WTC11 (cell line): Measurements from ENCODE around the gene SSBP2. TPM values are rescaled to one million over a fixed set of nuclear protein-coding genes. Genes with fewer than 3 reads are reported as not detected.

Experiments
- ATAC-seq: fragments of 200-7000 bp; cut with Tn5 transposase; 2 replicates; pipeline ENCODE4 v1.10.0; 2021; ENCODE audit warnings: mild to moderate bottlenecking, moderate library complexity
- CTCF ChIA-PET: fragments of 300-600 bp; sonication (Branson Sonifier 250); formaldehyde crosslinking; loops from one replicate; lab custom pipeline; 2021; ENCODE audit warnings: antibody characterized with exemption; lab: Charles Lee
- POLR2A ChIA-PET: fragments of 350-600 bp; sonication (Branson Sonifier 250); formaldehyde crosslinking; loops from one replicate; lab custom pipeline; 2021; ENCODE audit warnings: antibody characterized with exemption; lab: Charles Lee
- DNase-seq: peaks from one replicate; pipeline ENCODE4 v3.0.0; 2021; ENCODE audit warnings: low spot score
- H3K27ac Mint-ChIP-seq: 2 replicates; pipeline ENCODE4 v1.8.0; 2021; ENCODE audit warnings: mixed read lengths
- H3K27me3 Mint-ChIP-seq: 2 replicates; pipeline ENCODE4 v1.8.0; 2021; ENCODE audit warnings: low read depth, mild to moderate bottlenecking, moderate library complexity, mixed read lengths
- H3K36me3 Mint-ChIP-seq: 2 replicates; pipeline ENCODE4 v1.8.0; 2021; ENCODE audit warnings: mixed read lengths
- H3K4me1 Mint-ChIP-seq: 2 replicates; pipeline ENCODE4 v1.8.0; 2022; ENCODE audit warnings: mixed read lengths
- H3K4me3 Mint-ChIP-seq: 2 replicates; pipeline ENCODE4 v1.8.0; 2021; ENCODE audit warnings: mild to moderate bottlenecking, moderate library complexity, mixed read lengths
- H3K9me3 Mint-ChIP-seq: 2 replicates; pipeline ENCODE4 v1.8.0; 2021; ENCODE audit warnings: mixed read lengths
- AR ChIP-seq: fragments of 250-450 bp; sonication (Bioruptor Pico); IDR thresholded peaks from 2 replicates; pipeline ENCODE4 v1.9.0; 2021; ENCODE audit warnings: mild to moderate bottlenecking
- ARID4B ChIP-seq: sonication (generic); formaldehyde crosslinking; IDR thresholded peaks from 2 replicates; pipeline ENCODE4 v1.8.0; 2023; ENCODE audit warnings: missing genetic modification reagents, mild to moderate bottlenecking, borderline replicate concordance
- CREB1 ChIP-seq: sonication (generic); formaldehyde crosslinking; IDR thresholded peaks from 2 replicates; pipeline ENCODE4 v1.8.0; 2023; ENCODE audit warnings: mild to moderate bottlenecking, missing genetic modification reagents
- ETV6 ChIP-seq: sonication (generic); formaldehyde crosslinking; IDR thresholded peaks from 2 replicates; pipeline ENCODE4 v1.8.1; 2022; ENCODE audit warnings: mild to moderate bottlenecking, missing genetic modification reagents
- FOXP1 ChIP-seq: sonication (generic); formaldehyde crosslinking; IDR thresholded peaks from 2 replicates; pipeline ENCODE4 v1.8.0; 2022; ENCODE audit warnings: missing genetic modification reagents, mild to moderate bottlenecking, moderate library complexity, borderline replicate concordance
- GABPB1 ChIP-seq: sonication (generic); formaldehyde crosslinking; IDR thresholded peaks from 2 replicates; pipeline ENCODE4 v1.8.1; 2023; ENCODE audit warnings: mild to moderate bottlenecking, missing genetic modification reagents
- GTF2I ChIP-seq: fragments of 250-450 bp; sonication (Bioruptor Pico); conservative IDR thresholded peaks from 2 replicates; pipeline ENCODE4 v1.4.0; 2021; ENCODE audit warnings: mild to moderate bottlenecking
- IRF1 ChIP-seq: sonication (generic); formaldehyde crosslinking; IDR thresholded peaks from 2 replicates; pipeline ENCODE4 v1.8.0; 2023; ENCODE audit warnings: missing genetic modification reagents
- JUN ChIP-seq: sonication (generic); formaldehyde crosslinking; IDR thresholded peaks from 2 replicates; pipeline ENCODE4 v1.8.0; 2023; ENCODE audit warnings: mild to moderate bottlenecking, missing genetic modification reagents
- MXD4 ChIP-seq: fragments of 250-450 bp; sonication (Bioruptor Pico); IDR thresholded peaks from 2 replicates; pipeline ENCODE4 v1.8.0; 2021; ENCODE audit warnings: mild to moderate bottlenecking, moderate library complexity, borderline replicate concordance
- NFATC4 ChIP-seq: fragments of 250-450 bp; sonication (Bioruptor Pico); IDR thresholded peaks from 2 replicates; pipeline ENCODE4 v1.9.0; 2021; ENCODE audit warnings: mild to moderate bottlenecking
- NFYB ChIP-seq: sonication (generic); formaldehyde crosslinking; conservative IDR thresholded peaks from 2 replicates; pipeline ENCODE4 v1.8.0; 2022; ENCODE audit warnings: low read depth, missing genetic modification reagents
- TEAD1 ChIP-seq: sonication (generic); formaldehyde crosslinking; IDR thresholded peaks from 2 replicates; pipeline ENCODE4 v1.8.0; 2022; ENCODE audit warnings: mild to moderate bottlenecking, missing genetic modification reagents
- ZNF219 ChIP-seq: sonication (generic); formaldehyde crosslinking; IDR thresholded peaks from 2 replicates; pipeline ENCODE4 v1.8.0; 2023; ENCODE audit warnings: missing genetic modification reagents, mild to moderate bottlenecking, borderline replicate concordance
- ZNF671 ChIP-seq: fragments of 250-450 bp; sonication (Bioruptor Pico); IDR thresholded peaks from 2 replicates; pipeline ENCODE4 v1.8.0; 2021; ENCODE audit warnings: mild to moderate bottlenecking
- total RNA-seq: library from RNA; stranded (reverse); gene quantifications from 3 replicates; pipeline ENCODE4 v1.2.3, GENCODE V29; 2021
- TF ChIP-seq, protein P1 (sequence below): fragments of 250-450 bp; sonication (Bioruptor Pico); conservative IDR thresholded peaks from 2 replicates; pipeline ENCODE4 v1.9.0; 2021; ENCODE audit warnings: mild to moderate bottlenecking
- TF ChIP-seq, protein P2 (sequence below): sonication (generic); formaldehyde crosslinking; IDR thresholded peaks from 2 replicates; pipeline ENCODE4 v1.8.1; 2023; ENCODE audit warnings: mild to moderate bottlenecking, missing genetic modification reagents
- TF ChIP-seq, protein P3 (sequence below): sonication (generic); formaldehyde crosslinking; IDR thresholded peaks from 2 replicates; pipeline ENCODE4 v1.8.1; 2023; ENCODE audit warnings: mild to moderate bottlenecking, moderate library complexity, missing genetic modification reagents
- TF ChIP-seq, protein P4 (sequence below): sonication (generic); formaldehyde crosslinking; IDR thresholded peaks from 2 replicates; pipeline ENCODE4 v1.8.0; 2022; ENCODE audit warnings: mild to moderate bottlenecking, missing genetic modification reagents

The SSBP2 gene
- total RNA-seq, 1 experiment from 2014 or later: 24.9 TPM

DNA sequence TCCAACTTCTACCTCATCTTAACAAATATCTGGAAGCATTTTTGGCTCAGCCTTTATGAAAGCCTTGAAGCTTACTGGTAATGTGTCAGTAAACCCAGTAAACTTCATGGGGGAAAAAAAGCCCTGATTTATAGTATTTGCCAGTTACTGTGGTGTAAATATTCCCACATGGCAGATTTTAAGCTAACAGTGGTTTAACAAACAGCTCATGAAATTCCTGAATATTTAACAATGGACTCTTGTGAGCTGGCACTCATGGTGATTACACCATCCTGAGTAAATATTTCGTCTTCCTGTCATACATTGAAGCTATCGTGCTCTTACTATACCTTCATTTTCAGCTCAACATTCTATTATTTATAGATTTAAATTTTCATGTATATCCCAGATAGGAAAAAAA is 300.0 kb downstream of the SSBP2 start:
- ChIA-PET POLR2A (interaction anchor here (0.6 kb wide), 1 partner anchor 47 kb away, joined by 3 read pairs; no protein-coding TSS in a partner anchor), CTCF (interaction anchor here (0.6 to 0.9 kb wide), 3 partner anchors 26 to 662 kb away, joined by 3 to 4 read pairs (median 3); no protein-coding TSS in a partner anchor)
- Mint-ChIP-seq H3K36me3 (peaks cover 4% of the 10 kb centered on the region), H3K4me3 (no peak overlapping the region), H3K4me1 (peaks cover 8% of the 10 kb centered on the region), H3K27me3 (no peaks in the 10 kb centered on the region), H3K9me3 (peaks cover 5% of the 10 kb centered on the region), H3K27ac (no peak overlapping the region)
- DNase-seq (no peak), ATAC-seq (no peak)
- TF ChIP-seq, protein P1, sequence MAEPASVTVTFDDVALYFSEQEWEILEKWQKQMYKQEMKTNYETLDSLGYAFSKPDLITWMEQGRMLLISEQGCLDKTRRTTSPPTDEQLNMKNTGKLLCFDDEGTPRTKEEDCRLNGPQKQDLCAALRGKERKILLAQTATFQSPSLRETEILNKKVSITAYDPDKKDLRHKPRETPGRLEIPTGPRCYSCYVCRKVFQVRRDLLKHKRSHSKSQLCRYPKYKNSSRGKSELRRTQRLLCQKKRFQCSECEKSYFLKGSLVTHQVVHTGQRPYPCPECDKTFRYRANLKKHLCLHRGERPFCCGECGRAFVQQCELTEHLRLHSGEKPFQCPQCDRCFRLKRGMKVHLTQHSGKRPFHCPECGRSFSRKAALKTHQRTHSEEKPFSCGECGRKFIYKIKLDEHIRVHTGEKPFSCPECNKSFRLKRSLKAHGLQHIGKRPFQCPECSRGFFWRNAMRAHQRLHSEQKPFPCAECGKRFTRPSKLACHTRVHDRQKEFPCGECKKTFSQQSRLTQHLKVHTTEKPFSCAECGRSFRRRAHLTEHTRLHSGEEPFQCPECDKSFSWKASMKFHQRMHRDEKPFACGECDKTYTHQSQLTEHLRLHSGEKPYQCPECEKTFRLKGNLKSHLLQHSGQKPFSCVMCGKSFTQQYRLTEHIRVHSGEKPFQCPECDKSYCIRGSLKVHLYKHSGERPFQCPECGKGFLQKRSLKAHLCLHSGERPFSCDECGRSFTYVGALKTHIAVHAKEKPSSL (CRISPR knock-in tag): no peak
- TF ChIP-seq GABPB1 (peak; percentile 94), IRF1 (CRISPR knock-in tag) (no peak), JUN (no peak), ZNF671 (no peak)

DNA sequence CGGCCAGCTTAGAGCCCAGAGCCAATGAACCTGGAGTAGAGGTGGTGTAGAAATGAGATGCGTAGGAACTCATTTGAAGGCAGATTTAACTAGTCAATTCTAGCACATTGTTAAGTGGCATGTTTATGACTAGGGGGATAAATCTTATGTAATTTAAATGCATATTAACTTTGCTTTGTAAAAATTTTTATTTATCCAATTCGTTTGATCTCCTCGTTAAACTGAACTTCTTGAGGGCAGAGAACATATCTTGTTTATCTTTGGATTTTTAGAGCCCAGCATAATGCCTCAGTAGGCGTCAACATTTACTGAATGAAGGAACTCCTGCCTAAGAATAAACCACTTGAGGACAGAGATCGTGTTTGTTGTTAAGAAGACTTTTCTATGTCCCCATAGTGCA is 315.9 kb downstream of the SSBP2 start:
- ChIA-PET POLR2A (interaction anchor here (0.7 kb wide), 2 partner anchors 54 to 58 kb away, joined by 4 to 12 read pairs; no protein-coding TSS in a partner anchor), CTCF (interaction anchor here (0.6 kb wide), 1 partner anchor 233 kb away, joined by 3 read pairs; no protein-coding TSS in a partner anchor)
- Mint-ChIP-seq H3K4me1 (no peaks in the 10 kb centered on the region), H3K36me3 (no peaks in the 10 kb centered on the region), H3K27ac (no peak overlapping the region), H3K4me3 (no peak overlapping the region), H3K27me3 (no peaks in the 10 kb centered on the region), H3K9me3 (peaks cover 4% of the 10 kb centered on the region)
- ATAC-seq (no peak), DNase-seq (no peak)
- TF ChIP-seq, protein P2, sequence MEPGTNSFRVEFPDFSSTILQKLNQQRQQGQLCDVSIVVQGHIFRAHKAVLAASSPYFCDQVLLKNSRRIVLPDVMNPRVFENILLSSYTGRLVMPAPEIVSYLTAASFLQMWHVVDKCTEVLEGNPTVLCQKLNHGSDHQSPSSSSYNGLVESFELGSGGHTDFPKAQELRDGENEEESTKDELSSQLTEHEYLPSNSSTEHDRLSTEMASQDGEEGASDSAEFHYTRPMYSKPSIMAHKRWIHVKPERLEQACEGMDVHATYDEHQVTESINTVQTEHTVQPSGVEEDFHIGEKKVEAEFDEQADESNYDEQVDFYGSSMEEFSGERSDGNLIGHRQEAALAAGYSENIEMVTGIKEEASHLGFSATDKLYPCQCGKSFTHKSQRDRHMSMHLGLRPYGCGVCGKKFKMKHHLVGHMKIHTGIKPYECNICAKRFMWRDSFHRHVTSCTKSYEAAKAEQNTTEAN (CRISPR knock-in tag): no peak
- TF ChIP-seq TEAD1 (CRISPR knock-in tag): no peak
- no peak for TF ChIP-seq ARID4B (CRISPR knock-in tag)
- TF ChIP-seq GTF2I: no peak
- no peak for TF ChIP-seq FOXP1 (CRISPR knock-in tag)
- TF ChIP-seq, protein P3, sequence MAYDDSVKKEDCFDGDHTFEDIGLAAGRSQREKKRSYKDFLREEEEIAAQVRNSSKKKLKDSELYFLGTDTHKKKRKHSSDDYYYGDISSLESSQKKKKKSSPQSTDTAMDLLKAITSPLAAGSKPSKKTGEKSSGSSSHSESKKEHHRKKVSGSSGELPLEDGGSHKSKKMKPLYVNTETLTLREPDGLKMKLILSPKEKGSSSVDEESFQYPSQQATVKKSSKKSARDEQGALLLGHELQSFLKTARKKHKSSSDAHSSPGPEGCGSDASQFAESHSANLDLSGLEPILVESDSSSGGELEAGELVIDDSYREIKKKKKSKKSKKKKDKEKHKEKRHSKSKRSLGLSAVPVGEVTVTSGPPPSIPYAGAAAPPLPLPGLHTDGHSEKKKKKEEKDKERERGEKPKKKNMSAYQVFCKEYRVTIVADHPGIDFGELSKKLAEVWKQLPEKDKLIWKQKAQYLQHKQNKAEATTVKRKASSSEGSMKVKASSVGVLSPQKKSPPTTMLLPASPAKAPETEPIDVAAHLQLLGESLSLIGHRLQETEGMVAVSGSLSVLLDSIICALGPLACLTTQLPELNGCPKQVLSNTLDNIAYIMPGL (CRISPR knock-in tag): no peak
- no peak for TF ChIP-seq ZNF219
- TF ChIP-seq NFATC4 (CRISPR knock-in tag): no peak
- TF ChIP-seq CREB1 (CRISPR knock-in tag): no peak
- no peak for TF ChIP-seq IRF1 (CRISPR knock-in tag)
- no peak for TF ChIP-seq GABPB1
- TF ChIP-seq, protein P4, sequence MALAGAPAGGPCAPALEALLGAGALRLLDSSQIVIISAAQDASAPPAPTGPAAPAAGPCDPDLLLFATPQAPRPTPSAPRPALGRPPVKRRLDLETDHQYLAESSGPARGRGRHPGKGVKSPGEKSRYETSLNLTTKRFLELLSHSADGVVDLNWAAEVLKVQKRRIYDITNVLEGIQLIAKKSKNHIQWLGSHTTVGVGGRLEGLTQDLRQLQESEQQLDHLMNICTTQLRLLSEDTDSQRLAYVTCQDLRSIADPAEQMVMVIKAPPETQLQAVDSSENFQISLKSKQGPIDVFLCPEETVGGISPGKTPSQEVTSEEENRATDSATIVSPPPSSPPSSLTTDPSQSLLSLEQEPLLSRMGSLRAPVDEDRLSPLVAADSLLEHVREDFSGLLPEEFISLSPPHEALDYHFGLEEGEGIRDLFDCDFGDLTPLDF (CRISPR knock-in tag): no peak
- no peak for TF ChIP-seq ETV6 (CRISPR knock-in tag)
- no peak for TF ChIP-seq AR (CRISPR knock-in tag)
- no peak for TF ChIP-seq NFYB (CRISPR knock-in tag)
- no peak for TF ChIP-seq MXD4
